NCI-H345 (cell line): ENCODE results near the gene OR2A14.
"Not testable (repeated sequence)": the region's sequence is repeated elsewhere in the genome, so short reads cannot be mapped to it uniquely, and the experiment has no call there.

Experiments
- DNase-seq: peaks from one replicate; lab custom pipeline; 2025; lab: John Stamatoyannopoulos, UW

OR2A14 gene

DNA sequence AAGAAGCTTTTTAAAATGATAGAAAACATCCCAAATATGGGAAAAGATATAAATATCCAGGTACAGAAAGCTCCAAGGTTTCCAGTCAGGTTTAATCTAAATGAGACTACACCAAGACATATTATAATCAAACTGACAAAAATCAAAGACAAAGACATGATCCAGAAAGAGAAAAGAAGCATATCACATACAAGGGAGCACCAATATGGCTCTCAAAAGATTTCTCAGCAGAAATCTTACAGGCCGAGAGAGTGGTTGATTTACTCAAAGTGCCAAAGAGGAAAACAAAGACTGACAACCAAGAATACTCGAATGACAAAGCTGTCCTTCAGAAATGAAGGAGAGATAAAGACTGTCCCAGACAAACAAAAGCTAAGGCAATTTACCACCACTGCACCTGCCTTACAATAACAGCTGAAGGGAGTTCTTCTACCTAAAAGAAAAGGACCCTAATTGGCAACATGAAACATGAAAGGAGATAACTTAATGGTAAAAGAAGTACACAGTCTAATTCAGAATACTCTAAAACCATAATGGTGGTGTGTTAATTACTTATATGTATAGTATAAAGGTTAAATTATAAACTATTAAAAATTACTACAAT lies 25.4 kb downstream of the OR2A14 start:
- no peak for DNase-seq

DNA sequence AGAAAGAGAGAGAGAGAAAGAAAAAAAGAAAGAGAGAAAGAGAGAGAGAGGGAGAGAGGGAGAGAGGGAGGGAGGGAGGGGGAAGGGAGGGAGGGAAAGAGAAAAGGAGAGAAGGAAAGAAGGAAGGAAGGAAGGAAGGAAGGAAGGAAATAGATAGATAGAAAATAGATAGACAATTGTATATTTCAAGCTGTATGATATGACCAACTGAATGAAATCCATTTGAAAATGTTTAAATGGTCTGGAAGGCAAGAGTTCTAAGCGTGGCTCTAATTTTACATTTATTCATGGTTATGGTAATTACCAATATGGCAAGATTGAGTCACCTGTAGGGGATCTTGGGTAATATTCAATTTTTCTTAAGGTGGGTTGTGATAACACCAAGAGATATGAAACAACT lies 35.9 kb downstream of the OR2A14 start:
- no peak for DNase-seq

DNA sequence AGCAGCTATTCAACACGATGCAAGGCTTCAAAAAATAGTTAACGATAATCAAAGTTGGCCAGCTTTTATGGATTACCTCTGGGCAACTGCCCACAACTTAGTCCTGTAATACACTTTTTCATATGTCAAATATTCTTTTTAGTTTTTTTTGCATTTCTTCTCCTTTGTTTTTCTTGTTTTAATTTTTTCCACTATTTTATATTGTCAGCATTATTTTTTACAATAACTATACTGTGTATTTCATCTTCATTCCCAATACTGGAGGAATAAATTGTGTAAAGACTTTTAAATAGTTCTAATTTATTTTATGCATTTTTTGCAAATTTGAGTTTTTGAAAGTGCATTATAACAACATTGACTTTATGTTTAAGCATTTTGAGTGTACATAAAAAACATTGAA lies 41.8 kb downstream of the OR2A14 start:
- DNase-seq: no peak

DNA sequence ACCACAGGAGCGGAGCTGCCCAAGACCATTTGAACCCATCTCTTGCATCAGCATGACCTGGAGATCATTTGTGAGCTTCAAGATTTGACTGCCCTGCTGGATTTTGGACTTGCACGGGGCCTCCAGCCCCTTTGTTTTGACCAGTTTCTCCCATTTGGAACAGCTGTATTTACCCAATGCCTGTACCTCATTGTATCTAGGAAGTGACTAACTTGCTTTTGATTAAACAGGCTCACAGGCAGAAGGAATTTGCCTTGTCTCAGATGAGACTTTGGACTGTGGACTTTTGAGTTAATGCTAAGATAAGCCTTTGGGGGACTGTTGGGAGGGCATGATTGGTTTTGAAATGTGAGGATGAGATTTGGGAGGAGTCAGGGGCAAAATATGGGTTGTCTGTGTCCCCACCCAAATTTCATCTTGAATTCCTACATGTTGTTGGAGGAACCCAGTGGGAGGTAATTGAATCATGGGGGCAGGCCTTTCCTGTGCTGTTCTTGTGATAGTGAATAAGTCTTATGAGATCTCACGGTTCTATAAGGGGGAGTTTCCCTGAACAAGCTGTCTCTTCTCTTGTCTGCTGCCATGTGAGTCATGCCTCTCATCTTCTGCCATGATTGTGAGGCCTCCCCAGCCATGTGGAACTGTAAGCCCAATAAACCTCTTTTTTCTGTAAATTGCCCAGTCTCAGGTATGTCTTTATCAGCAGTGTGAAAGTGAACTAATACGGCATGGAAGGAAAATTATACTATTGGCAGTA lies 48.8 kb downstream of the OR2A14 start:
- not testable (repeated sequence) for DNase-seq

DNA sequence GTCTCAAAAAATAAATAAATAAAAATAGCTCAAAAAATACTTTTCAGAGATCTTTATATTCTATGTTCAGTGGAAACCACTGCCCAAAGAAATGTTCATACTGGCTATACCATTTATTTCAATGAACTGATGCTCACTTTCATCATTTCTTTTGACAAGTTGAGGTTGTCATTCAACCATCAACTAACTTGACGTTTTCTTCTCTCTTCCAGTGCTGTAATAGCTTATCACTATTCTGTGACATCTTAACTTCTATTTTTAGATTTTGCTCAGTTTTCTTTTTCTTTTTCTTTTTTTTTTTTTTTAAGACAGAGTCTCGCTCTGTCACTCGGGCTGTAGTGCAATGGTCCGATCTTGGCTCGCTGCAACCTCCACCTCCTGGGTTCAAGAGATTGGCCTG lies 51.6 kb downstream of the OR2A14 start:
- no peak for DNase-seq

DNA sequence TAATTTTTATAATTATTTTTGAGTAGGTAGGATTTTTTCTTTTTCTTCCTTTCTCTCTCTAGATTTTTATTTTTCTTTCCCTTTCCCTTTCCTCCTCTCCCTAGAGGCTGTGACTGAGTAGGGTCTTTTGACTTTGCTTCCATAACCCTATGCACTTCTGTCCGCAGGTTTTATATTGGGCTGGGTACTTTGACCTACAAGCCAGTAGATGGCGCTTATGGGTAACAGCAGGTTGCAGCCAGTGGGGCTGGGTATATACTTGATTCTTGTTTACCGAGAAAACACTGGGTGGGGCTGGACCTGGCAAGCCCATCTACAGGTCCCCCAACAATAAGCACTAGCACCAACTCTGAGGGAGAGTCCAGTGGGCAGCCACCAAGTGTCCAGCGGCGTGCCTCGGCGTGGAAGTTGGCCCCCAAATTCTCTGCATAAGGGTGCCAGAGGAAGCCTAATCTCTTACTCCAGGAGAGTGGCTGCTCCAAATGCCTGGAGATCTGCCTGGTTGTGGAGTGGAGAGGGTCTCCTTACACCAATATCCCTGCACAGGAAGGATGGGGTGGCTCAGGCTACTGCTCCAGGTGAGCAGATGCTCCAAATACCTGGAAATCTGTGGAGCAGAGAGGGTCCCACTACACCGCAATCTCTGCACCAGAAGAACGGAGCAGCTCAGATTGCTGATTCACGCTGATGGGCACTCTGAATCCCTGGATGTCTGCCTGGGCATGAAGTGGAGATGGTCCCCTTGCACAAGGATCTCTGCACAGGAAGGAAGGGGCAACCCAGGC lies 55.6 kb downstream of the OR2A14 start:
- not testable (repeated sequence) for DNase-seq

DNA sequence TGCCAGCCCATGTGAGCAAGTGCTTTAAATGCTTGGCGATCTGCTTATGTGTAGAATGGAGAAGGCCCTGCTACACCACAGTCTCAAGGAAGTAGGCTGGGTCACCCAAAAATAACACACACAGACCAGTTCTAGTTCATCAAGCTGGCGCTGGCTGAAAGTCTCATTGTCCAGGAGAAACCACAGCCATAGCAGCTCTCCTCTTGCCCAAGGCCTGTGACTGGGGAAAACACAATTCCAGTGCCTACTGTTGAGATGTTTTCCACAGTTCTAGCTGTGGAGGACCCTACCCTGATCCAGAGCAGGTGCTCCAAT lies 56.1 kb downstream of the OR2A14 start:
- DNase-seq: not testable (repeated sequence)
